Lung (tissue), 12 donors: Measurements from ENCODE around the gene TICAM1. TPM values are rescaled to one million over a fixed set of nuclear protein-coding genes. Genes with fewer than 3 reads are reported as not detected.
"Not testable (repeated sequence)": the region's sequence is repeated elsewhere in the genome, so short reads cannot be mapped to it uniquely, and the experiment has no call there.

ENCODE experiments used
- ATAC-seq: fragments of 200-7000 bp; cut with Tn5 transposase; one replicate; pipeline ENCODE4 v1.9.1; 2020; ENCODE audit warnings: moderate number of reproducible peaks; ENCODE audit not compliant: insufficient read depth, low FRiP score
- DNase-seq, 3 donors: peaks; one replicate each; pipeline ENCODE4 v3.0.0-alpha.2; 2013 to 2017
- H3K27ac ChIP-seq, 2 donors: one replicate each; pipeline ENCODE4 v1.5.1; 2013; ENCODE audit warnings: mild to moderate bottlenecking in 2 of 2, moderate library complexity in 2 of 2, control low read depth in 1 of 2, inconsistent platforms in 1 of 2, low read depth in 1 of 2, low read length in 1 of 2
- H3K27me3 ChIP-seq, 3 donors: one replicate each; pipeline ENCODE4 v1.5.1; 2013; ENCODE audit warnings: low read length in 2 of 3; ENCODE audit not compliant: control insufficient read depth in 3 of 3, insufficient read depth in 3 of 3
- H3K36me3 ChIP-seq, 4 donors: one replicate each; pipeline ENCODE4 v1.5.1; 2013; ENCODE audit warnings: low read length in 4 of 4, mild to moderate bottlenecking in 1 of 4, moderate library complexity in 1 of 4; ENCODE audit not compliant: control insufficient read depth in 4 of 4, insufficient read depth in 4 of 4
- H3K4me1 ChIP-seq, 5 donors: one replicate each; pipeline ENCODE4 v1.5.1; 2013; ENCODE audit warnings: low read length in 5 of 5, mild to moderate bottlenecking in 2 of 5, moderate library complexity in 1 of 5; ENCODE audit not compliant: control insufficient read depth in 5 of 5, insufficient read depth in 5 of 5
- H3K4me3 ChIP-seq: one replicate; pipeline ENCODE4 v1.5.1; 2013; ENCODE audit warnings: mild to moderate bottlenecking, control low read depth, moderate library complexity
- H3K9ac ChIP-seq, 2 donors: one replicate each; pipeline ENCODE4 v1.5.1; 2013; ENCODE audit warnings: low read length in 2 of 2, control low read depth in 1 of 2; ENCODE audit not compliant: insufficient read depth in 1 of 2
- H3K9me3 ChIP-seq, 4 donors: one replicate each; pipeline ENCODE4 v1.5.1; 2013; ENCODE audit warnings: low read length in 3 of 4, mild to moderate bottlenecking in 1 of 4, moderate library complexity in 1 of 4; ENCODE audit not compliant: control insufficient read depth in 4 of 4, insufficient read depth in 3 of 4
- WGBS, 2 donors: extraction: QIAGEN DNeasy Blood & Tissue Kit; methylation state at CpG; one replicate each; pipeline ENCODE4 v1.1.7; 2013; 5-methylcytosine and 5-hydroxymethylcytosine counted together
- polyA plus RNA-seq, 2 donors: library from polyadenylated mRNA; stranded (reverse); fragments of 200-250 nt; gene quantifications; one replicate each; pipeline ENCODE4 v1.2.1, GENCODE V29; 2013
- total RNA-seq, 2 donors: library from RNA; depleted of rRNA in 1 of 2; stranded (reverse); fragments of >200 nt in 1 of 2; gene quantifications; one replicate each; pipeline ENCODE4 v1.2.1, GENCODE V29; 2014 to 2021
- TF ChIP-seq, protein P1 (sequence below): IDR thresholded peaks from 2 replicates; pipeline ENCODE4 v1.5.1; 2012; ENCODE audit warnings: mild to moderate bottlenecking; ENCODE audit errors: control extremely low read depth, extremely low read depth
- donor health status: control.
- donor health status: control.
- donor health status: Bipolar disorder and iron deficiency.
- donor health status: healthy.
- donor health status: DM: yes; HTN: yes; CAD: no.

Gene TICAM1
- total and polyA plus RNA-seq, 4 donors = 4.5 to 19.7 (median 13.6) TPM

DNA sequence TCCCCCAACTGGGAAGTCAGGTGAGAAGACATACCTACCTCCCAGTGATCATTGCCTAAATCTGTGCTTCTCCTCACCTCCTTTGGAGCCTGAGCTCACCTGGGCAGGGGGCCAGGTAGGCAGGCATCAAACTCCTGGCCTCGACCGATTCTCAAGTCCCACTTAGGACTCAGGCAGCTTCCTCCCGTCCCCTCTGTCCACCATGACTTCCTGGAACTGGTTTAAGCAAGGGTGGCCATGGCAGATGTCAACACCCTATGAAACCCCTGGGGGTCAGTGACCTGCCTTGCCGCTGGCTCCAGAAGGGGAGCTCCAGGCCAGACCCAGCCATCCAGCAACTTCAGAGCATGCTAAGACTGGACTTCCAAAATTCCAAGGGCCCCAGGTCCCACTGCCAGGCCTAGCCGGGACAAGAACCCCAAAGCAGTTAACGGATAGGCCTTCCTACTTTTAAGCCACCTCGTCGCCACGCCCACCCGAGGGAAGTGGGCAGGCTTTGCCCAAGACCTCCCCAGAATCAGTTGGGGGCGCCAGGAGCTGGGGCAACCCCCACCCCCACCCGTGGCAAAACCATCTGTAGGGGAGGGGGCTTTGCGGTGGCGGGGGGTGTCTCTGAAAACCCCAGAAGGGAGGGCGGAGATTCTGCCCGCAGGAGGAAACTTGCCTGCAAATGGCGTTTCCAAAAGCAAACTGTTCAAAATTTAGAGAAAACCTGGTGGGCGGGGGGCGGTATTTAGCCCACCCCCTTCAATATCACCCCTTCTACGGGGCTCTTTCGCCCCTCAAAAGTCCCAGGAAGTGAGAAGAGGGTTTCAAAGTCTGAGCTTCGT lies 35.3 kb upstream of the TICAM1 start:
- 2 to 4% methylated on average over 22 of the region's 22 CpGs for WGBS, 2 donors
- Histone ChIP-seq H3K27ac (peak overlapping the region; percentile 55 to 68), H3K9me3 (no peaks in the 10 kb centered on the region), H3K9ac (peak overlapping the region; percentile 50 to 75), H3K4me1 (peaks cover 0 to 7% (median 0%) of the 10 kb centered on the region in 5 donors), H3K4me3 (peak overlapping the region; percentile 56), H3K36me3 (peaks cover 0 to 7% (median 3%) of the 10 kb centered on the region in 4 donors), H3K27me3 (no peaks in the 10 kb centered on the region)
- TF ChIP-seq, protein P1, sequence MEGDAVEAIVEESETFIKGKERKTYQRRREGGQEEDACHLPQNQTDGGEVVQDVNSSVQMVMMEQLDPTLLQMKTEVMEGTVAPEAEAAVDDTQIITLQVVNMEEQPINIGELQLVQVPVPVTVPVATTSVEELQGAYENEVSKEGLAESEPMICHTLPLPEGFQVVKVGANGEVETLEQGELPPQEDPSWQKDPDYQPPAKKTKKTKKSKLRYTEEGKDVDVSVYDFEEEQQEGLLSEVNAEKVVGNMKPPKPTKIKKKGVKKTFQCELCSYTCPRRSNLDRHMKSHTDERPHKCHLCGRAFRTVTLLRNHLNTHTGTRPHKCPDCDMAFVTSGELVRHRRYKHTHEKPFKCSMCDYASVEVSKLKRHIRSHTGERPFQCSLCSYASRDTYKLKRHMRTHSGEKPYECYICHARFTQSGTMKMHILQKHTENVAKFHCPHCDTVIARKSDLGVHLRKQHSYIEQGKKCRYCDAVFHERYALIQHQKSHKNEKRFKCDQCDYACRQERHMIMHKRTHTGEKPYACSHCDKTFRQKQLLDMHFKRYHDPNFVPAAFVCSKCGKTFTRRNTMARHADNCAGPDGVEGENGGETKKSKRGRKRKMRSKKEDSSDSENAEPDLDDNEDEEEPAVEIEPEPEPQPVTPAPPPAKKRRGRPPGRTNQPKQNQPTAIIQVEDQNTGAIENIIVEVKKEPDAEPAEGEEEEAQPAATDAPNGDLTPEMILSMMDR = no peak
- ATAC-seq (no peak), DNase-seq (peak; percentile 73 to 78 (median 77))

DNA sequence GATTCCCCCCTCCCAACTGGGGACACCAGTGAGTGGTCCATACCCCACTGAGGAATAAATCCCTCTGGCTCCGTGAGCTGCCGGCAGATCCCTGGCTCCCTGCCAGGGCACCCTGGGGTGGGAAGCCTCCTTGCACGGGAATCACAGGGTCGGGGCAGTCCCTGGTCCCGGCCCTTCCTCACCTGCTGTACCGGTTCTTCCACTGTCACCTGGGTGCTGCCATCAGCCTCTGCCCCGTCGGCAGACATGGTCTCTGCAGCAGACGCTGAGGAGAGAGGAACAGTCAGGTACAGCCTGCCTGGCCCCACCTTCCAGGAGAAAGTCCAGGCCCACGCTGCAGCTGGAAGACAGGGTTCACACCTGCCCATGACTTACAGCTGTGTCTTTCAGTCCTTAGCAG lies 29.6 kb upstream of the TICAM1 start:
- no peak overlapping the region for H3K9ac ChIP-seq
- peaks cover 0 to under 1% (median 0%) of the 10 kb centered on the region in 5 donors for H3K4me1 ChIP-seq
- H3K9me3 ChIP-seq = no peaks in the 10 kb centered on the region
- H3K36me3 ChIP-seq = peaks cover 10 to 26% (median 12%) of the 10 kb centered on the region in 4 donors
- WGBS, 2 donors = 71 to 75% methylated on average over 10 of the region's 10 CpGs
- ATAC-seq (no peak), DNase-seq (peak in 1 of 3 donors; percentile 6)
- H3K27me3 ChIP-seq = no peaks in the 10 kb centered on the region
- H3K4me3 ChIP-seq = no peak overlapping the region
- H3K27ac ChIP-seq = no peak overlapping the region
- TF ChIP-seq, protein P1 = no peak

DNA sequence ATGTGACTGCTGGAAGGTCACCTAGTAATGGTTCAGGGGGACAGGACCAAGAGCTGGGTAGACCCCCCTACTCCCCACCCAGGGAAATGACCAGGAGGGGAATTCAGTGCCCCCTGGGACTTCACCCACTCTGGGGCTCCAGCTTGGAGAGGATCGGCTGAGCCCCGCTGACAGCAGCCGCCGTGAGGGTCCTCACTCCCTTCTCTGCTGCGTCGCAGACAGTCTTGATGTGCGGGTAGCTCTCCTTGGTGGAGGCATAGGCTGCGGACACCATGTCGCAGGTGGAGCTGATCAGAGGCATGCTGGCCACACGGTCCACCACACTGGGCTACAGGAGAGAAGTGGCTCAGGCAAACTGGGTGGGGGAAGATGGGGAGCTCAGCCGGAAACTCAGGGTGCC lies 28.2 kb upstream of the TICAM1 start:
- Histone ChIP-seq H3K9ac (no peak overlapping the region), H3K4me3 (no peak overlapping the region), H3K36me3 (peaks cover 10 to 32% (median 12%) of the 10 kb centered on the region in 4 donors), H3K4me1 (no peaks in the 10 kb centered on the region), H3K9me3 (no peaks in the 10 kb centered on the region), H3K27ac (no peak overlapping the region), H3K27me3 (no peaks in the 10 kb centered on the region)
- TF ChIP-seq, protein P1 = no peak
- DNase-seq (no peak), ATAC-seq (no peak)
- WGBS, 2 donors = 83 to 93% methylated on average over 11 of the region's 11 CpGs

DNA sequence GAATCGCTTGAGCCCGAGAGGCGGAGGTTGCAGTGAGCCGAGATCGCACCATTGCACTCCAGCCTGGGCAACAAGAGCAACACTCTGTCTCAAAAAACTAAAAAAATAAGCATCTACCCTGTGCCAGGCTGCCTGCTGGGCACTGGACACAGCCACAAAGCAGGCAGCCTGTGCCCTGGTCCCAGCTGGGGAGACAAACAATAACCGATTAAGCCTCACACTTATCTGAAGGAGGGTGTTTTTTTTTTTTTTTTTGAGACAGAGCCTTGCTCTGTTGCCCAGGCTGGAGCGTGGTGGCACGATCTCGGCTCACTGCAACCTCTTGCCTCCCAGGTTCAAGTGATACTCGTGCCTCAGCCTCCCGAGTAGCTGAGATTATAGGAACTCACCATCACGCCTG lies 25.0 kb upstream of the TICAM1 start:
- ATAC-seq, H3K27me3 ChIP-seq, H3K27ac ChIP-seq, H3K9me3 ChIP-seq, DNase-seq, H3K4me1 ChIP-seq, H3K4me3 ChIP-seq, H3K9ac ChIP-seq: not testable (repeated sequence)
- peaks cover 10 to 37% (median 13%) of the 10 kb centered on the region in 4 donors for H3K36me3 ChIP-seq
- 93 to 94% methylated on average over 12 of the region's 12 CpGs for WGBS, 2 donors

DNA sequence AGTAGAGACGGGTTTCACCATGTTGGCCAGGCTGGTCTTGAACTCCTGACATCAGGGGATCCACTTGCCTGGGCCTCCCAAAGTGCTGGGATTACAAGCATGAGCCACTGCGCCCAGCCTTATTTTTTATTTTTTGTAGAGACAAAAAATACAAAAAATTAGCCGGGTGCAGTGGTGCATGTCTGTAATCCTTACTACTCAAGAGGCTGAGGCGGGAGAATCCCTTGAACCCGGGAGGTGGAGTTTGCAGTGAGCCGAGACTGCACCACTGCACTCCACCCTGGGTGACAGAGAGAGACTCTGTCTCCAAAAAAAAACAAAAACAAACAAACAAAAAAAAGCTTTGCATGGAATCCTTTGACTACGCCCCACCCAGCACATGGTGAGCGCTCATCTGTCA lies 22.0 kb upstream of the TICAM1 start:
- ATAC-seq, H3K27ac ChIP-seq, H3K27me3 ChIP-seq, DNase-seq, H3K4me3 ChIP-seq, H3K9ac ChIP-seq, H3K9me3 ChIP-seq, H3K4me1 ChIP-seq: not testable (repeated sequence)
- 90% methylated on average over 8 of the region's 8 CpGs for WGBS, 2 donors
- H3K36me3 ChIP-seq = peaks cover 5 to 25% (median 10%) of the 10 kb centered on the region in 4 donors
